HG03575 (cell line): Measurements from ENCODE around the gene NBEA.
"Not testable (repeated sequence)": the region's sequence is repeated elsewhere in the genome, so short reads cannot be mapped to it uniquely, and the experiment has no call there.

Experiments used
- ATAC-seq: cut with Tn5 transposase; IDR thresholded peaks from one replicate; pipeline ENCODE4 v1.9.1; 2021; ENCODE audit not compliant: unreplicated experiment, insufficient number of reproducible peaks, low FRiP score; ENCODE audit errors: extremely low read depth

Gene NBEA

GRCh38 chr13:34941835-34942731, at the start of gene NBEA:
Gene NBEA (plus strand): TSS chr13:34942270. CDS start chr13:34942821, 551 bp downstream.
- no peak for ATAC-seq

GRCh38 chr13:34894756-34895155, 47.3 kb upstream of the NBEA start:
- ATAC-seq, result no peak

- ATAC-seq, result no peak
These were observed 44.9 kb upstream of the NBEA start for GRCh38 chr13:34897220-34897619.

- no peak for ATAC-seq
These were observed 42.2 kb upstream of the NBEA start for GRCh38 chr13:34899888-34900287.

- ATAC-seq, result no peak
These were observed 41.8 kb upstream of the NBEA start for GRCh38 chr13:34900288-34900739.

- ATAC-seq, result no peak
These were observed 40.5 kb upstream of the NBEA start for GRCh38 chr13:34901572-34901971.

GRCh38 chr13:34911159-34911558, 30.9 kb upstream of the NBEA start:
- ATAC-seq, result no peak

- ATAC-seq, result no peak
These were observed 29.0 kb upstream of the NBEA start for GRCh38 chr13:34913040-34913439.

GRCh38 chr13:34914416-34914815, 27.7 kb upstream of the NBEA start:
- ATAC-seq, result no peak

- ATAC-seq, result no peak
These were observed 15.6 kb upstream of the NBEA start for GRCh38 chr13:34926508-34926907.

GRCh38 chr13:34928676-34929075, 13.4 kb upstream of the NBEA start:
- ATAC-seq, result not testable (repeated sequence)

- no peak for ATAC-seq
These were observed 10.5 kb upstream of the NBEA start for GRCh38 chr13:34931572-34931971.

GRCh38 chr13:34933349-34933748, 8.7 kb upstream of the NBEA start:
- ATAC-seq, result no peak

GRCh38 chr13:34933786-34934185, 8.3 kb upstream of the NBEA start:
- ATAC-seq, result no peak

GRCh38 chr13:34935841-34936240, 6.2 kb upstream of the NBEA start:
- ATAC-seq, result no peak

- no peak for ATAC-seq
These were observed 2.3 kb upstream of the NBEA start for GRCh38 chr13:34939771-34940170.

GRCh38 chr13:34941436-34941834, 635 bp upstream of the NBEA start:
- no peak for ATAC-seq

- ATAC-seq, result no peak
These were observed 814 bp downstream of the NBEA start for GRCh38 chr13:34942732-34943435.

- ATAC-seq, result no peak
These were observed 1.6 kb downstream of the NBEA start for GRCh38 chr13:34943436-34944273.
